HG03442 (cell line): Measurements from ENCODE around the gene MAP4K1.

ENCODE experiments used
- ATAC-seq: cut with Tn5 transposase; IDR thresholded peaks from one replicate; pipeline ENCODE4 v1.9.1; 2021; ENCODE audit warnings: mild to moderate bottlenecking, moderate library complexity; ENCODE audit not compliant: unreplicated experiment

Gene MAP4K1

GRCh38 chr19:38549061-38549460, 68.7 kb downstream of the MAP4K1 start:
- no peak for ATAC-seq

- no peak for ATAC-seq
Observed at GRCh38 chr19:38547421-38547820, 70.3 kb downstream of the MAP4K1 start.

GRCh38 chr19:38545596-38545995, 72.2 kb downstream of the MAP4K1 start:
- no peak for ATAC-seq

GRCh38 chr19:38544569-38545315, 73.0 kb downstream of the MAP4K1 start:
- ATAC-seq: no peak

GRCh38 chr19:38543807-38544568, 73.8 kb downstream of the MAP4K1 start:
- ATAC-seq: no peak

GRCh38 chr19:38543286-38543806, 74.4 kb downstream of the MAP4K1 start:
- ATAC-seq: no peak

GRCh38 chr19:38542040-38542439, 75.7 kb downstream of the MAP4K1 start:
- ATAC-seq: no peak

GRCh38 chr19:38539751-38540150, 78.0 kb downstream of the MAP4K1 start:
- ATAC-seq: no peak

- ATAC-seq: no peak
Observed at GRCh38 chr19:38538793-38539528, 78.8 kb downstream of the MAP4K1 start.

- ATAC-seq: no peak
Observed at GRCh38 chr19:38538386-38538785, 79.4 kb downstream of the MAP4K1 start.
